Activated CD4-positive, CD25-positive, alpha-beta regulatory T cell treated with anti-CD3 and anti-CD28 coated beads, Interleukin-2, amount 50 U/mL, for 72 hours (primary cell): ENCODE data around the gene HCAR2.
"Not testable (repeated sequence)": the region's sequence is repeated elsewhere in the genome, so short reads cannot be mapped to it uniquely, and the experiment has no call there.

Source experiments
- DNase-seq: peaks from one replicate; pipeline ENCODE4 v3.0.0; 2021

Gene HCAR2

GRCh38 chr12:122715211-122715610 lies 12.1 kb upstream of the HCAR2 start:
- DNase-seq: not testable (repeated sequence)

- DNase-seq: not testable (repeated sequence)
Observed at GRCh38 chr12:122713491-122714188, 10.5 kb upstream of the HCAR2 start.

GRCh38 chr12:122711266-122711665 lies 8.1 kb upstream of the HCAR2 start:
- DNase-seq: not testable (repeated sequence)

GRCh38 chr12:122710341-122710740 lies 7.2 kb upstream of the HCAR2 start:
- DNase-seq: not testable (repeated sequence)

GRCh38 chr12:122709287-122709686 lies 6.1 kb upstream of the HCAR2 start:
- DNase-seq: not testable (repeated sequence)

- DNase-seq: not testable (repeated sequence)
Observed at GRCh38 chr12:122703841-122704240, 684 bp upstream of the HCAR2 start.

GRCh38 chr12:122701481-122701880 lies 1.7 kb downstream of the HCAR2 start:
- not testable (repeated sequence) for DNase-seq

- not testable (repeated sequence) for DNase-seq
Observed at GRCh38 chr12:122700038-122700710, 3.0 kb downstream of the HCAR2 start.

GRCh38 chr12:122696922-122697321 lies 6.2 kb downstream of the HCAR2 start:
- not testable (repeated sequence) for DNase-seq

GRCh38 chr12:122691566-122691965 lies 11.6 kb downstream of the HCAR2 start:
- no peak for DNase-seq

- DNase-seq: no peak
Observed at GRCh38 chr12:122688291-122688690, 14.9 kb downstream of the HCAR2 start.

GRCh38 chr12:122687086-122687485 lies 16.1 kb downstream of the HCAR2 start:
- no peak for DNase-seq

GRCh38 chr12:122686538-122686937 lies 16.6 kb downstream of the HCAR2 start:
- DNase-seq: no peak

- DNase-seq: no peak
Observed at GRCh38 chr12:122684297-122684813, 18.8 kb downstream of the HCAR2 start.

- no peak for DNase-seq
Observed at GRCh38 chr12:122681814-122682213, 21.3 kb downstream of the HCAR2 start.

GRCh38 chr12:122680989-122681388 lies 22.2 kb downstream of the HCAR2 start:
- DNase-seq: not testable (repeated sequence)

GRCh38 chr12:122676781-122677180 lies 26.4 kb downstream of the HCAR2 start:
- not testable (repeated sequence) for DNase-seq

GRCh38 chr12:122676015-122676414 lies 27.1 kb downstream of the HCAR2 start:
- not testable (repeated sequence) for DNase-seq

GRCh38 chr12:122672515-122672914 lies 30.6 kb downstream of the HCAR2 start:
- no peak for DNase-seq

GRCh38 chr12:122669397-122670070 lies 33.6 kb downstream of the HCAR2 start:
- DNase-seq: no peak

- no peak for DNase-seq
Observed at GRCh38 chr12:122668268-122668667, 34.9 kb downstream of the HCAR2 start.

- DNase-seq: no peak
Observed at GRCh38 chr12:122665759-122666158, 37.4 kb downstream of the HCAR2 start.

- DNase-seq: no peak
Observed at GRCh38 chr12:122665349-122665748, 37.8 kb downstream of the HCAR2 start.

- DNase-seq: no peak
Observed at GRCh38 chr12:122661938-122662337, 41.2 kb downstream of the HCAR2 start.
